DOHH2 (cell line): ENCODE data around the gene MAPKBP1.

ENCODE experiments used
- CTCF ChIP-seq: fragments of 200-600 bp; sonication (generic); IDR thresholded peaks from one replicate; pipeline ENCODE4 v1.5.1; 2014; ENCODE audit warnings: antibody characterized with exemption, mild to moderate bottlenecking, low read depth, low read length; ENCODE audit not compliant: poor library complexity, severe bottlenecking
- EZH2phosphoT487 ChIP-seq: fragments of 200-600 bp; sonication (generic); IDR thresholded peaks from 2 replicates; pipeline ENCODE4 v1.6.1; 2017; ENCODE audit warnings: borderline replicate concordance, mild to moderate bottlenecking, antibody characterized with exemption, low read length, moderate library complexity, mixed read lengths

GRCh38 chr15:41773332-41773728 is 954 bp upstream of the MAPKBP1 start:
- TF ChIP-seq CTCF (no peak), EZH2phosphoT487 (no peak)
